ENCODE results near the gene SIK3. TPM values are rescaled to one million over a fixed set of nuclear protein-coding genes. Genes with fewer than 3 reads are reported as not detected.

Gene SIK3
- polyA plus RNA-seq, 1 of the 3 experiments (the other 2 are of a cell fraction), result 5.1 TPM

- POLR2A ChIA-PET, result no interaction called here
- WGBS (ENCODE audit: low lambda C conversion rate), result 95% methylated on average over 3 of the region's 3 CpGs
These were observed 204.8 kb downstream of the SIK3 start for GRCh38 chr11:116893437-116893836.

GRCh38 chr11:116892374-116892773 lies 205.9 kb downstream of the SIK3 start:
- ChIA-PET POLR2A (interaction anchor here (0.7 kb wide), 1 partner anchor 216 kb away, joined by 3 read pairs; no protein-coding TSS in a partner anchor), CTCF (interaction anchor here (1.0 kb wide), 1 partner anchor 12 kb away, joined by 3 read pairs; no protein-coding TSS in a partner anchor)
- H3K27me3 ChIP-seq (ENCODE audit: insufficient read depth), result no peaks in the 10 kb centered on the region
- no peak for DNase-seq
- TF ChIP-seq REST (IDR thresholded peaks at IDR 0.05; ENCODE audit: low read depth, low read length) (no peak), FOXJ3 (CRISPR knock-in tag; IDR thresholded peaks at IDR 0.05) (no peak), JUND (IDR thresholded peaks at IDR 0.05) (no peak), YY1 (IDR thresholded peaks at IDR 0.05; ENCODE audit: low read depth) (no peak), IRF3 (IDR thresholded peaks at IDR 0.05; ENCODE audit: low read depth, low read length) (no peak), SMC3 (IDR thresholded peaks at IDR 0.05; ENCODE audit: low read depth, low read length) (no peak), MAX (IDR thresholded peaks at IDR 0.05; ENCODE audit: low read depth) (no peak), GABPA (IDR thresholded peaks at IDR 0.05; ENCODE audit: low read depth) (no peak), NRF1 (IDR thresholded peaks at IDR 0.05; ENCODE audit: low read depth, low read length) (no peak), EP300 (IDR thresholded peaks at IDR 0.05; ENCODE audit: borderline replicate concordance in 1 of 2, low read depth in 1 of 2, low read length in 1 of 2) (no peak), SIN3A (IDR thresholded peaks at IDR 0.05; ENCODE audit: borderline replicate concordance, low read depth, low read length) (no peak), ZBTB33 (IDR thresholded peaks at IDR 0.05; ENCODE audit: borderline replicate concordance, low read depth) (no peak), RAD21 (IDR thresholded peaks at IDR 0.05; ENCODE audit: low read length) (no peak), MXI1 (IDR thresholded peaks at IDR 0.05; ENCODE audit: low read depth, low read length) (no peak), RCOR1 (IDR thresholded peaks at IDR 0.05; ENCODE audit: low read length) (no peak), USF1 (IDR thresholded peaks at IDR 0.05; ENCODE audit: borderline replicate concordance, low read depth) (no peak), USF2 (IDR thresholded peaks at IDR 0.05; ENCODE audit: borderline replicate concordance, low read depth, low read length) (no peak)
- H3K36me3 ChIP-seq (replicated peaks in 1 of 2; ENCODE audit: control insufficient read depth in 1 of 2, insufficient read depth in 2 of 2, low read length in 1 of 2), result peaks cover 15 to 17% of the 10 kb centered on the region in 2 experiments
- no peaks in the 10 kb centered on the region for H3K9me3 ChIP-seq
- no peak overlapping the region for H3K4me3 ChIP-seq (ENCODE audit: low read depth in 2 of 2, low read length in 1 of 2)
- no peaks in the 10 kb centered on the region for H3F3A ChIP-seq (replicated peaks; ENCODE audit: insufficient read depth)
- H3K9ac ChIP-seq, result no peak overlapping the region
- WGBS (ENCODE audit: low lambda C conversion rate), result 75% methylated on average over 2 of the region's 2 CpGs
- no peak overlapping the region for H3K4me2 ChIP-seq
- peaks cover 0 to 7% of the 10 kb centered on the region in 2 experiments; a peak in 2 of 4 replicates for H3K4me1 ChIP-seq (ENCODE audit: control insufficient read depth in 1 of 2, insufficient read depth in 2 of 2, low read depth in 1 of 2, low read length in 1 of 2)
- no peaks in the 10 kb centered on the region for H4K20me1 ChIP-seq (ENCODE audit: insufficient read depth)
- H3K9me2 ChIP-seq, result no peaks in the 10 kb centered on the region
- no peaks in the 10 kb centered on the region for H3K79me2 ChIP-seq (ENCODE audit: insufficient read depth)
- H3K27ac ChIP-seq (ENCODE audit: low read depth in 2 of 2, low read length in 1 of 2), result no peak overlapping the region
- no peak overlapping the region for H2AFZ ChIP-seq (ENCODE audit: low read depth)

More at GRCh38 chr11:116893437-116893836, 204.8 kb downstream of the SIK3 start:
- H2AFZ ChIP-seq (ENCODE audit: low read depth), result no peak overlapping the region
- H4K20me1 ChIP-seq (ENCODE audit: insufficient read depth), result no peaks in the 10 kb centered on the region
- H3K27ac ChIP-seq (ENCODE audit: low read depth in 2 of 2, low read length in 1 of 2), result no peak overlapping the region
- H3K9me2 ChIP-seq, result no peaks in the 10 kb centered on the region
- no peak for DNase-seq
- no peaks in the 10 kb centered on the region for H3K27me3 ChIP-seq (ENCODE audit: insufficient read depth)
- no peak overlapping the region for H3K4me2 ChIP-seq
- H3K36me3 ChIP-seq (replicated peaks in 1 of 2; ENCODE audit: control insufficient read depth in 1 of 2, insufficient read depth in 2 of 2, low read length in 1 of 2), result peaks cover 15 to 17% of the 10 kb centered on the region in 2 experiments
- no peak overlapping the region for H3K9ac ChIP-seq
- no peak overlapping the region for H3K4me3 ChIP-seq (ENCODE audit: low read depth in 2 of 2, low read length in 1 of 2)
- H3F3A ChIP-seq (replicated peaks; ENCODE audit: insufficient read depth), result no peaks in the 10 kb centered on the region
- H3K9me3 ChIP-seq, result no peaks in the 10 kb centered on the region
- CTCF ChIA-PET, result interaction anchor here (1.0 kb wide), 1 partner anchor 26 kb away, joined by 3 read pairs; no protein-coding TSS in a partner anchor
- no peak for TF ChIP-seq NFIC (IDR thresholded peaks at IDR 0.05; ENCODE audit: borderline replicate concordance)
- TF ChIP-seq SMC3 (IDR thresholded peaks at IDR 0.05; ENCODE audit: low read depth, low read length), result no peak
- no peak for TF ChIP-seq JUND (IDR thresholded peaks at IDR 0.05)
- peaks cover 0 to 1% of the 10 kb centered on the region in 2 experiments; a peak in 2 of 4 replicates for H3K4me1 ChIP-seq (ENCODE audit: control insufficient read depth in 1 of 2, insufficient read depth in 2 of 2, low read depth in 1 of 2, low read length in 1 of 2)
- H3K79me2 ChIP-seq (ENCODE audit: insufficient read depth), result no peaks in the 10 kb centered on the region
